CD4-positive, alpha-beta T cell treated with Interleukin-17A for 1 hour (primary cell): ENCODE results near the gene CCL1.
"Not testable (repeated sequence)": the region's sequence is repeated elsewhere in the genome, so short reads cannot be mapped to it uniquely, and the experiment has no call there.

Source experiments
- DNase-seq: peaks from one replicate; pipeline ENCODE4 v3.0.0-alpha.2; 2020

Gene CCL1

DNA sequence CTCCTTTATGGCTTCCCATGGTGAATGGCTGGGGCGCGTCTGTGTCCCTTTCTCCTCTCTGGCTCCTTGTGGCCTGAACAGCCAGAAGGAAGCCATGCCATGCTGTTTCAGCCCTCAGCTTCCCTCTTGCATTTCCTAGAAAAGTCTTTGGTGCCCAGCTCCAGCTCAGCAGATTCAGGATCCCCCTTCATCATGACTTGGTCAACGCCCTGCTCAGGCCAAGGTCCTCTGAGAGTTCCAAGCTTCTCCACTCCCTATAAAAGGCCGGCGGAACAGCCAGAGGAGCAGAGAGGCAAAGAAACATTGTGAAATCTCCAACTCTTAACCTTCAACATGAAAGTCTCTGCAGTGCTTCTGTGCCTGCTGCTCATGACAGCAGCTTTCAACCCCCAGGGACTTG lies 6.8 kb downstream of the CCL1 start, which contains the start of gene CCL13:
Gene CCL13, plus strand, starts transcription at position 287 of the 400 bp plus-strand sequence. Its CDS starts 47 bp downstream, at position 334.
- DNase-seq, result no peak

GRCh38 chr17:34354637-34355036 lies 8.4 kb downstream of the CCL1 start:
- DNase-seq, result no peak

GRCh38 chr17:34352191-34352590 lies 10.8 kb downstream of the CCL1 start:
- no peak for DNase-seq

DNA sequence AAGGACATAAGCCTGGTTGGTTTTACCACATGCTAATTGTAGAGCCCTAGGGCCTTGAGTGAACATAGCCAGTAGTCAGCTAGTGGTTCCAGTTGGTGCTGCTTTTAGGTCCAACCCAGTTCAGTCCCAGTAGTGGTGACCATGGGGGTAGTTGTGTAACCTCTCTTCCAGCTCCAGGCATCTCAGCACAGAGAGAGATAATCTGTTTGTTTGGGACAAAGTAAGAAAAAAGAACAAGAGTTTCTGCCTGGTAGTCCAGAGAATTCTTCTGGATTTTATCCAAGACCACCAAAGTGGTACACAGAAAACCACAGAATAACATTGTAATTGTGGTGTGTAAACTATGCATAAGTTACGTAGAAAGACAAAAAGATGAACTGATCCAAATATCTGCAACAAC lies 11.9 kb downstream of the CCL1 start:
- DNase-seq, result no peak

DNA sequence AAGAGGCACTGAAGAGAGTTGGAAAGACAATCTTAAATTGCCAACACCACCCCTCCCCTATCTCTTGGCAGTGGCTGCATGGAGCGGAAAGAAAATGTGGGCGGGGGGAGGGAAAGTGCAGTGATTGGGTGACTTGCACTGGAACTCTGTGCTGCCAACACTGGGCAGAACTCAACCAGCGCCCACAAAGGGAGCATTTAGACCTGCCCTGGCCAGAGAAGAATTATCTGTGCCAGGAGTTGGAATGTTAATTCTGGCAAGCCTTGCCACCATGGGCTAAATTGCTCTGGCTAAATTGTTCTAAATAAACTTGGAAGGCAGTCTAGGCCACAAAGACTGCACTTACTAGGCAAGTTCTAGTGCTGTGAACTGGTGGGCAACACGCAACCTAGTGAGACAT lies 13.3 kb downstream of the CCL1 start:
- no peak for DNase-seq

GRCh38 chr17:34347063-34347462 lies 16.0 kb downstream of the CCL1 start:
- DNase-seq, result no peak

GRCh38 chr17:34341916-34342315 lies 21.1 kb downstream of the CCL1 start:
- DNase-seq, result no peak

DNA sequence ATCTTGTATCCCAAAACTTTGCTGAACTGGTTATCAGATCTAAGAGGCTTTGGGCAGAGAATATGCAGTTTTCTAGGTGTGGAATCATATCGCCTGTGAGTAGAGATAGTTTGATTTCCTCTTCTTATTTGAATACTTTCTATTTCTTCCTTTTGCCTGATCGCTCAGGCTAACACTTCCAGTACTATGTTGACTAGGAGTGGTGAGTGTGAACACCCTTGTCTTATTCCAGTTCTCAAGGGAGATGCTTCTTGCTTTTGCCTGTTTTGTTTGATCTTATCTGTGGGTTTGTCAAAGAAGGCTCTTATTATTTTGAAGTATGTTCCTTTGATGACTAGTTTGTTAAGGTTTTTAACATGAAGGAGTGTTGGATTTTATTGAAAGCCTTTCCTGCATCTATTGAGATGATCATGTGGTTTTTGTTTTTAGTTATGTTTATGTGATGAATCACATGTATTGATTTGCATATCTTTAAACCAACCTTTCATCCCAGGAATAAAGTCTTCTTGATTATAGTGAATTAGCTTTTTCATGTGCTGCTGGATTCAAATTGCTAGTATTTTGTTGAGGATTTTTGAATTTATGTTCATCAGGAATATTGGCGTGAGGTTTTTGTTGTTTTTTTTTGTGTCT lies 23.8 kb downstream of the CCL1 start:
- no peak for DNase-seq

DNA sequence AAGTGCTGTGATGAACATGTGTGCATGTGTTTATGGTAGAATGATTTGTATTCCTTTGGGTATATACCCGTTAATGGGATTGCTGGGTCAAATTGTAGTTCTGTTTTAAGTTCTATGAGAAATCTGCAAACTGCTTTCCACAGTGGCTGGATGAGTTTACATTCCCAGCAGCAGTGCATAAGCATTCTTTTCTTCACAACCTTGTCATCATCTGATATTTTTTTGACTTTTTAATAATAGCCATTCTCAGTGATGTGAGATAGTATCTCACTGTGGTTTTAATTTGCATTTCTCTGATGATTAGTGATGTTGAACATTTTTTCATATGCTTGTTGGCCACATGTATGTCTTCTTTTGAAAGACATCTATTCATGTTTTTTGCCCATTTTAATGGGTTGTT lies 25.3 kb downstream of the CCL1 start:
- no peak for DNase-seq

GRCh38 chr17:34327580-34327979 lies 35.5 kb downstream of the CCL1 start:
- not testable (repeated sequence) for DNase-seq

GRCh38 chr17:34321964-34322363 lies 41.1 kb downstream of the CCL1 start:
- DNase-seq, result no peak

GRCh38 chr17:34319039-34319483 lies 44.0 kb downstream of the CCL1 start, which contains the start of gene CCL8:
Gene CCL8, plus strand, starts transcription at chr17:34319435. Its CDS starts 67 bp downstream, at chr17:34319502.
- DNase-seq, result no peak

DNA sequence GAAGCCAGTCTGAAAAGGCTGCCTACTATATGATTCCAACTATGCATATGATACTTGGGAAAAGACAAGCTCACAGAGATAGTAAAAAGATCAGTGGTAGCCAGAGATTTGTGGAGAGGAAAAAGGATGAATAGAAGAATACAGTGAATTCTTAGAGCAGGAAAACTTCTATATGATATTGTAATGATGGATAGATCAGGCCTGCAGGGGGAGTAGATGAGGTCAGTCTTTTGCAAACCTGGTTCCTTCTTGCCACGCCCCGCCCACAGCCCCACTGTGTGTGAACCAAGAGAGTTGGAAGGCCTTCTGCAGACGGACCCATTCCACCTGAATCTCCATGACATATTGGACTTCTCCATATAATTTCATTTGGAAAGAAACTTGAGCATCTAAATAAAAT lies 44.6 kb downstream of the CCL1 start:
- DNase-seq, result no peak

- DNase-seq, result no peak
Measured at GRCh38 chr17:34314279-34314678, 48.8 kb downstream of the CCL1 start.

DNA sequence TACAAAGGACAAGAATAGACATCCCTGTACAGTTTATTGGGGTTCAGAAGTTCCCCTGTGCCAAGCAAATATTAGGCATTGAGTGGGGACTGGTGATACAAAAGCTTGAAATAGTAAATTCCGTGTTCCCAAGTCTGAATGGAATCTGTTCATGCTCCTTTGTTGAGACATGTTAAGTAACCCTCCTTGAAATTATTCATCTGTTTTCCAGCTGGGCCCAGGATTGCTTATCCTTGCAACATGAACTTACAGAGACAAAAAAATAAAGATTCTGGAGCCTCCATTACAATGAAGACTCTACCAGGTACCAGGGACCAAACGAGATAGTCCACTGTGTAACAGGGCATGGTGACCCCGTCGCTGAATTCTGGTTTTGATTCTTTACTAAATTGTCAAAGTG lies 49.9 kb downstream of the CCL1 start:
- DNase-seq, result no peak

DNA sequence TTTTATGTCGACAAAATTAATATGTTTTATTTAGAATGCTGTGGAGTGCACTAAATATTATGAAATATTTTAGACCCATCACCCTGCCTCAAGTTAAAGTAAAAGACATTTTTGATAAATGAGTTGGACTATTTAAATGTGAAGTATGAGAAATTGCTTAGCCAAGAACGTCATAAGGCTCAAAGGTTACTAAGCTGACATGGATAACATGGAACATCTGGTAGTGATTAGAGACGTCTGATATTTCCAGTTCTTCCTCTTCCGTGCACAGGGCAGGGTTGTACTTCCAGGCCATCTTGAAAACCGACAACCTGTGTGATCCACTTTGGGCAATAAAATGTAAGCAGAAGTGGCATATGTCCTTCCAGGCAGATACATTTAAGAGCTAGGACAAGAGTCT lies 51.0 kb downstream of the CCL1 start:
- DNase-seq, result no peak

- no peak for DNase-seq
Measured at GRCh38 chr17:34311291-34311690, 51.7 kb downstream of the CCL1 start.
